HepG2 (cell line): ENCODE measurements around the gene SLC22A13. TPM values are rescaled to one million over a fixed set of nuclear protein-coding genes. Genes with fewer than 3 reads are reported as not detected.

Experiments
- ATAC-seq: fragments of 200-7000 bp; cut with Tn5 transposase; 3 replicates; pipeline ENCODE4 v1.9.1; 2020; ENCODE audit warnings: mild to moderate bottlenecking, moderate library complexity
- BruUV-seq: library from RNA; stranded (reverse); fragments of 400-500 nt; replicated peaks from 2 replicates; lab custom pipeline; 2021; lab: Mats Ljungman, UMichigan
- CTCF ChIA-PET: fragments of 300-600 bp; formaldehyde crosslinking; extraction: SDS; loops from one replicate; lab custom pipeline; 2021; ENCODE audit warnings: low total read pairs, inconsistent platforms, low intra/inter-chr PET ratio; lab: Yijun Ruan, JAX
- POLR2A ChIA-PET: fragments of 350-600 bp; sonication (Branson Sonifier 250); formaldehyde crosslinking; loops from one replicate; lab custom pipeline; 2020; ENCODE audit warnings: antibody characterized with exemption, inconsistent platforms; lab: Yijun Ruan, JAX
- DNase-seq: peaks from one replicate; pipeline ENCODE4 v3.0.0-alpha.2; 2015; ENCODE audit warnings: low spot score
- FAIRE-seq: peaks from 3 replicates; lab custom pipeline; 2011; peaks lifted over from hg19 to GRCh38; lab: Jason Lieb, UNC
- H2AFZ ChIP-seq: one replicate; pipeline ENCODE4 v1.6.1; 2011; ENCODE audit warnings: low read length, inconsistent platforms
- H3K27ac ChIP-seq: fragments of 300-600 bp; 3 replicates; pipeline ENCODE4 v1.8.0; 2011; ENCODE audit warnings: mixed run types, mild to moderate bottlenecking, mixed read lengths, low read length, inconsistent platforms; ENCODE audit not compliant: insufficient read depth; ENCODE audit errors: extremely low read length
- H3K27me3 ChIP-seq, 2 experiments: fragments of 200-600 bp in 1 of 2; 2 replicates in 1 of 2; 3 replicates in 1 of 2; pipeline versions ENCODE4 v1.6.0 to v1.8.0; 2011; ENCODE audit warnings: low read length in 2 of 2, mild to moderate bottlenecking in 2 of 2, moderate library complexity in 2 of 2, inconsistent platforms in 1 of 2; ENCODE audit not compliant: insufficient read depth in 2 of 2, control insufficient read depth in 1 of 2
- H3K36me3 ChIP-seq, 2 experiments: fragments of 200-600 bp in 1 of 2; replicated peaks in 1 of 2; 2 replicates in 1 of 2; 3 replicates in 1 of 2; pipeline versions ENCODE4 v1.5.1 to v1.8.0; 2011; ENCODE audit warnings: low read length in 2 of 2, inconsistent platforms in 1 of 2; ENCODE audit not compliant: insufficient read depth in 2 of 2, control insufficient read depth in 1 of 2
- H3K4me1 ChIP-seq: 2 replicates; pipeline ENCODE4 v1.5.1; 2012; ENCODE audit warnings: low read length, inconsistent platforms; ENCODE audit not compliant: insufficient read depth
- H3K4me2 ChIP-seq: 2 replicates; pipeline ENCODE4 v1.6.0; 2011; ENCODE audit warnings: low read depth, low read length, inconsistent platforms
- H3K4me3 ChIP-seq, 3 experiments: fragments of 200-600 bp in 1 of 3; sonication (generic), shearing (Covaris generic) in 1 of 3; replicated peaks in 1 of 3; 2 replicates each; pipeline ENCODE4 v1.5.1; 2011 to 2016; ENCODE audit warnings: low read length in 3 of 3, inconsistent platforms in 2 of 3, low read depth in 2 of 3, mild to moderate bottlenecking in 2 of 3, control low read depth in 1 of 3, mixed read lengths in 1 of 3; ENCODE audit not compliant: insufficient read depth in 1 of 3
- H3K79me2 ChIP-seq: one replicate; pipeline ENCODE4 v1.6.1; 2011; ENCODE audit warnings: low read length, inconsistent platforms; ENCODE audit not compliant: insufficient read depth
- H3K9ac ChIP-seq: 2 replicates; pipeline ENCODE4 v1.6.0; 2011; ENCODE audit warnings: mild to moderate bottlenecking, low read depth, low read length, inconsistent platforms; ENCODE audit not compliant: insufficient read depth
- H3K9me3 ChIP-seq: 2 replicates; pipeline ENCODE4 v1.5.1; 2012; ENCODE audit warnings: mild to moderate bottlenecking, low read length
- H4K20me1 ChIP-seq: 2 replicates; pipeline ENCODE4 v1.6.0; 2011; ENCODE audit warnings: inconsistent platforms, mild to moderate bottlenecking, low read length, moderate library complexity; ENCODE audit not compliant: insufficient read depth
- FOXK1 ChIP-seq: sonication (generic); formaldehyde crosslinking; IDR thresholded peaks from 2 replicates; pipeline ENCODE4 v1.4.0; 2020; ENCODE audit warnings: low read depth, missing genetic modification reagents, borderline replicate concordance
- GTF2F1 ChIP-seq: fragments of 150-350 bp; IDR thresholded peaks from 2 replicates; pipeline ENCODE4 v1.6.1; 2014; ENCODE audit warnings: low read length
- GZF1 ChIP-seq: sonication (generic); formaldehyde crosslinking; IDR thresholded peaks from 2 replicates; pipeline ENCODE4 v1.5.1; 2020; ENCODE audit warnings: mild to moderate bottlenecking, missing genetic modification reagents
- NRL ChIP-seq: sonication (generic); formaldehyde crosslinking; IDR thresholded peaks from 2 replicates; pipeline ENCODE4 v1.5.0; 2020; ENCODE audit warnings: missing genetic modification reagents, mild to moderate bottlenecking, moderate library complexity, borderline replicate concordance
- SCMH1 ChIP-seq: sonication (generic); formaldehyde crosslinking; IDR thresholded peaks from 2 replicates; pipeline ENCODE4 v1.9.0; 2021; ENCODE audit warnings: missing genetic modification reagents, mild to moderate bottlenecking, borderline replicate concordance
- SETDB1 ChIP-seq: sonication (generic); formaldehyde crosslinking; IDR thresholded peaks from 2 replicates; pipeline ENCODE4 v1.5.1; 2020; ENCODE audit warnings: missing genetic modification reagents, mild to moderate bottlenecking, borderline replicate concordance
- SNAPC5 ChIP-seq: sonication (generic); formaldehyde crosslinking; IDR thresholded peaks from 2 replicates; pipeline ENCODE4 v1.8.1; 2023; ENCODE audit warnings: mild to moderate bottlenecking, missing genetic modification reagents, borderline replicate concordance
- TBP ChIP-seq: sonication (generic); formaldehyde crosslinking; IDR thresholded peaks from 2 replicates; pipeline ENCODE4 v1.5.0; 2020; ENCODE audit warnings: missing genetic modification reagents
- ZBTB20 ChIP-seq: sonication (generic); formaldehyde crosslinking; IDR thresholded peaks from 2 replicates; pipeline ENCODE4 v1.8.1; 2023; ENCODE audit warnings: missing genetic modification reagents, low read depth, mild to moderate bottlenecking, borderline replicate concordance
- ZHX2 ChIP-seq, 2 experiments: sonication (generic) in 1 of 2; formaldehyde crosslinking in 1 of 2; IDR thresholded peaks; 2 replicates each; pipeline versions ENCODE4 v1.6.1 to v1.9.0; 2014 to 2022; ENCODE audit warnings: antibody characterized with exemption in 1 of 2, borderline replicate concordance in 1 of 2, inconsistent platforms in 1 of 2, low read depth in 1 of 2, missing genetic modification reagents in 1 of 2
- ZNF333 ChIP-seq: sonication (generic); formaldehyde crosslinking; IDR thresholded peaks from 2 replicates; pipeline ENCODE4 v1.4.0; 2020; ENCODE audit warnings: mild to moderate bottlenecking, missing genetic modification reagents, borderline replicate concordance
- ZNF441 ChIP-seq: sonication (generic); formaldehyde crosslinking; IDR thresholded peaks from 2 replicates; pipeline ENCODE4 v1.7.0; 2021; ENCODE audit warnings: missing genetic modification reagents, borderline replicate concordance
- ZNF562 ChIP-seq: sonication (generic); formaldehyde crosslinking; IDR thresholded peaks from 2 replicates; pipeline ENCODE4 v1.8.0; 2022; ENCODE audit warnings: missing genetic modification reagents, borderline replicate concordance
- WGBS: methylation state at CpG from one replicate; pipeline ENCODE4 v1.1.6; 2017; ENCODE audit warnings: low lambda C conversion rate; 5-methylcytosine and 5-hydroxymethylcytosine counted together
- in situ Hi-C: cut with HindIII; loops from 2 replicates; pipeline ENCODE4 v1.10.0; 2017; ENCODE audit warnings: low pct_unique_long_range_greater_than_20kb; ENCODE audit not compliant: extremely low pct_ligation_motif_present
- intact Hi-C: fragments of 100-400 bp; cut with micrococcal nuclease; formaldehyde crosslinking; loops from one replicate; pipeline ENCODE4 v1.10.0; 2022; ENCODE audit not compliant: unreplicated experiment
- polyA plus RNA-seq, 8 experiments: library from polyadenylated mRNA; depleted of rRNA in 3 of 8; stranded (reverse) in 7 of 8; unstranded in 1 of 8; fragments of >200 nt; fragmentation: Illumina TruSeq in 4 of 8; extraction: Trizol in 4 of 8; gene quantifications; 2 replicates each; pipeline versions ENCODE4 v1.2.1 to v1.2.3, GENCODE V29; 2011 to 2016; ENCODE audit warnings: low read depth in 4 of 8, missing spikeins in 1 of 8, mixed read lengths in 1 of 8; ENCODE audit not compliant: insufficient read depth in 1 of 8
- total RNA-seq, 5 experiments: library from RNA; depleted of rRNA; stranded (reverse); fragments of >200 nt; fragmentation: Illumina TruSeq; extraction: Trizol; gene quantifications; 2 replicates each; pipeline ENCODE4 v1.2.3, GENCODE V29; 2016; ENCODE audit warnings: low read depth in 1 of 5

SLC22A13 gene
- total and polyA plus RNA-seq, 2 of the 13 experiments (the other 11 are each of a cell fraction or from before 2014, with no cell fraction given): 0.20 TPM; not detected in 1

- no peak for TF ChIP-seq ZHX2 (IDR thresholded peaks at IDR 0.05; ENCODE audit: low read depth)
- TF ChIP-seq ZHX2 (CRISPR knock-in tag; IDR thresholded peaks at IDR 0.05; ENCODE audit: borderline replicate concordance): no peak
- no peak for TF ChIP-seq NRL (CRISPR knock-in tag)
Measured at GRCh38 chr3:38283810-38284755, 18.5 kb downstream of the SLC22A13 start (continued).

GRCh38 chr3:38284756-38285150 is 19.1 kb downstream of the SLC22A13 start:
- Histone ChIP-seq H3K27me3 (peaks cover 0 to 11% of the 10 kb centered on the region in 2 experiments; a peak in 3 of 5 replicates), H3K4me2 (no peak overlapping the region), H3K27ac (no peak overlapping the region), H3K36me3 (no peaks in the 10 kb centered on the region), H3K9ac (no peak overlapping the region), H4K20me1 (no peaks in the 10 kb centered on the region), H2AFZ (no peak overlapping the region), H3K4me3 (no peak overlapping the region), H3K9me3 (no peaks in the 10 kb centered on the region), H3K4me1 (no peaks in the 10 kb centered on the region), H3K79me2 (no peaks in the 10 kb centered on the region)
- ChIA-PET CTCF (no interaction called here), POLR2A (no interaction called here)
- TF ChIP-seq ZBTB20 (no peak), TBP (no peak), GZF1 (CRISPR knock-in tag) (no peak), GTF2F1 (no peak), ZNF441 (CRISPR knock-in tag) (no peak), ZNF562 (CRISPR knock-in tag) (no peak), SNAPC5 (CRISPR knock-in tag) (no peak), FOXK1 (CRISPR knock-in tag) (no peak), SETDB1 (CRISPR knock-in tag) (no peak), SCMH1 (CRISPR knock-in tag) (no peak), ZNF333 (CRISPR knock-in tag) (no peak)
- no TSS peak for BruUV-seq
- DNase-seq: no peak
- in situ Hi-C loops (no loop called here), intact Hi-C loops (no loop called here)
- no peak for FAIRE-seq
- ATAC-seq: no peak
- WGBS: 59% methylated on average over 6 of the region's 6 CpGs
